ENCODE results near the gene NDUFA12.

NDUFA12 gene

GRCh38 chr12:94980577-94980976, 22.9 kb downstream of the NDUFA12 start:
- no peak for DNase-seq (ENCODE audit: low spot score)

DNA sequence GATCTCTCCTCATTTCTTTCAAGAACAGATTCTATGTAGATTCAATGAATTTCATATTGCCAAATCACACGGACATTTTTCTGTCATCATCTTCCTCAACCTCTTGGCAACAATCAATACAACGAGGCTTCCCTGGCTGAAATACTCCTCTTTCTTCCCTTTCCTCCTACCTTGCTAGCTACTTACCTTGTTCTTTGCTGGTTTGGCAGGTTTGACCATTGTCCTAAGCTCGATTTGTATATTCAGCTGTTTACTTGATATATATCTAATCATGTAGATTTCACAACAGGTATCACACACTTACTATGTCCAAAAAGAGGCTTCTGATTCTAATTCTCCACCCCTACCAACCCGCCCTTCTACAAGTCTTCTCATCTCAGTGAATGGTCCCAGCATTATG, 23.6 kb downstream of the NDUFA12 start:
- DNase-seq (ENCODE audit: low spot score): no peak

DNA sequence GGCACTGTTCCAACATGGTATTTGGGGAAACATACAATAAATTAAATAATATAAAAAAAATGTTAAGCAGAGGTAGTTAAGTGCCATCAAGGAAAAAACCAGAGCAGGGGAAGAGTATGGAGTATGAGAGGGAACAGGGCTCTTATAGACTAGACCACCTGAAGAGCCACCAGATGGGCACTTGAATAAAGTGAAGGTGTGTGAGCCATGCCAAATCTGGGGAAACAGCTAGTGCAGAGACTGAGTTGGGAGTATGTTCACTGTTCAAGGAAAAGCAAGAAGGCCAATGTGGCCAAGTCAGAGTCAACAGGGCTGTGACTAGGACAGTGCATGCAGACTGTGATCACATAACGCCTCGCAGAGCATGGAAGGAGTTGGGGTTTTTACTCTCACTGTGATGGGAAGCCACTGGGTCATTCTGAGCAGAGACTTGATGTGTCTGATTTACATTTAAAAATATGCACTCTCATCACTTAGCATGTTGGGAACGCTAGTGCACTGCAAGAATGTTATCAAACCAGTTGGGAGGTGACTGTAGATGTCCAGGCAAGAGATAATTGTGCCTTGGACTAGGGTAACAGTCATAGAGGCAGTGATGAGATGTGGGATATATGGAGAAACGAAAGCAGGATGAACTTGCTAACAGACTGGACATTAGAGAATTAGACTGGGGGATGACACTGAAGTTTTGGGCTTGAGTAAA, 25.6 kb downstream of the NDUFA12 start:
- DNase-seq (ENCODE audit: low spot score): no peak

DNA sequence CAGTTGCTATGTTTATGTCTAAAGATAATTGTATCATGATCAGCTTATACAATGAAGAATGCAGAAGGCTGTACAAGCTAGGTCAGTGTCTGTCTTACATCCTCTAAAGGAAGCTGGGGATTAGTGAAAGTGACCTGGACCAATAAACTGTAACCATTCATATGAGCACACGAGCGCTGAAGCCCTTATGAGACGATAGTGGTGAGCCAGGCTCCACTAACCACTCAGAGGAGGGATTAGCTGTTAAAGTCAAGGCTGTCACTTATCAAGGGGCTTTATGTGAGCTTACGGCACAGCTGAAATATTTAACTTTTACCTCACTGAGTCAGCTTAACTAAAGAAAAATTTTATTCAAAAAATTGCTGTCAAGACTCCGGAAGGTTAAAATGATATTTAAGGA, 30.3 kb downstream of the NDUFA12 start:
- no peak for DNase-seq (ENCODE audit: low spot score)

GRCh38 chr12:94972795-94973194, 30.7 kb downstream of the NDUFA12 start:
- no peak for DNase-seq (ENCODE audit: low spot score)

DNA sequence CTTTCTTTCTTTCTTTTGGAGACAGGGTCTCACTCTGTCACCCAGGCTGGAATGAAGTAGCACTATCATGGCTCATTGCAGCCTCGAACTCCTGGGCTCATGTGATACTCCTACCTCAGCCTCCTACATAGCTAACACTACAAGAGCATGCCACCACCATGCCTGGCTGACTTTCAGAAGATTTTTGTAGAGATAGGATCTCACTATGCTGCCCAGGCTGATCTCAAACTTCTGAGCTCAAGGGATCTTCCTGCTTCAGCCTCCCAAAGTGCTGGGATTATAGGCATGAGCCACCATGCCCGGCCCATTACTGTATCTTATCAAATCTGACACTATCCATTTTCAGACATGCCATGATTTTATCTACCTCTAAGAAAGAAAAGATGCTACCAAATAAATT, 31.6 kb downstream of the NDUFA12 start:
- no peak for DNase-seq (ENCODE audit: low spot score)

GRCh38 chr12:94970560-94970959, 32.9 kb downstream of the NDUFA12 start:
- no peak for DNase-seq (ENCODE audit: low spot score)

DNA sequence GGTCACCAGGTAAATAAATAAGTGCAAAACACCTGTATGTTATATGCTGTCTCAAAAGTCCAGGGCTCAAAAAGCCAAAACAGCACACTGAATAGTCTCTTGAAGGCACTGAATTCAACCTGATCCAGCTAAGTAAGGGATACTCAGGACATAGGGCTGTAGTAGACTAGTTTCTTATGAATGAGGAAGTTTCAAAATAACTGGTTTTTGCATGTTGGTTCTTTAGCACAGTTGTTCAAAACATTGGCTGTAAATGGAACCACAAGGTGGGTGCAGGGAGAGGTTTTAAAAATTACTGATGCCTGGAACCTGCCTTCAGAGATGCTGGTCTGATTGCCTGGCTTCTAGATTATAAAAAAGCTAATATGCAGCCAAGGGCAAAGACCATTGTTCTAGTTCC, 34.1 kb downstream of the NDUFA12 start:
- DNase-seq (ENCODE audit: low spot score): no peak

DNA sequence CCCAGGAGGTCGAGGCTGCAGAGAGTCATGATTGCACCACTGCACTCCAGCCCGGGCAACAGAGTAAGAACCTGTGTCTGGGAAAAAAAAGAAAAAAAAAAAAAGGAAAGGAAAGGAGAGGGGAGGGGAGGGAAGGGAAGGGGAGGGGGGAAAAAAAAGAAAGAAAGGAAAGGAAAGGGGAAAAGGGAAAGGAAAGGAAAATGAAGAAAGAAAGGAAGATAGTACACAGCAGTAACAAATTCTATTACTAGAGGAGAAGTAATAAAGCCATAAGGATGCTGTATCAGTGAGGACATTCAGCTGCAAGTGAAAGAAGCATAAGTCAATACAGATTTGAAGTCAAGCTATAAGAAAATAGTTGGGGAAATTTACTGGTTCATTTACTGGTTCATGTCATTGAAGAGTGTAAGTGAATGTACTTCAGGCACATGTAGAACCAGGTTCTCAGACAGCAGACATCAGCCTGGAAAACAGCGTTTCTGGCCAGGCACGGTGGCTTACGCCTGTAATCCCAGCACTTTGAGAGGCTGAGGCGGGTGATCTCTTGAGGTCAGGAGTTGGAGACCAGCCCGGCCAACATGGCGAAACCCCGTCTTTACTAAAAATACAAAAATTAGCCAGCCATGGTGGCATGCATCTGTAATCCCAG, 37.4 kb downstream of the NDUFA12 start:
- DNase-seq (ENCODE audit: low spot score): no peak

GRCh38 chr12:94963649-94964048, 39.8 kb downstream of the NDUFA12 start:
- DNase-seq (ENCODE audit: low spot score): no peak

GRCh38 chr12:94962670-94963069, 40.8 kb downstream of the NDUFA12 start:
- no peak for DNase-seq (ENCODE audit: low spot score)

DNA sequence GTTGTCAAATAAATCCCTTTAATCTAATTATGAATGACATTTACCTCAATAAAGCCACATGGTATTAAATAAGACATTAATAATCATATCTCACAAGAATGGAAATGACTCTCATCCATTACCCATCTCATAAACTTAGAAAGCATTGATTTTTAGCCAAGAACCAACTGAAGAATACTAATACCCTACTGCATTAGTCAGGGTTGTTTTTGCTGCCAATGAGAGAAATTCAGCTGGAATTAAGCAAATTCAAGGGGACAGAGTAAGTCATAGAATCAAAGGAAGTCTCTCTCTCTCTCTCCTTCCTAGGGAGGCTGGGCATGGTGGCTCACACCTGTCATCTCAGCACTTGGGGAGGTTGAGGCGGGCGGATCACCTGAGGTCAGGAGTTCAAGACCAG, 41.6 kb downstream of the NDUFA12 start:
- DNase-seq (ENCODE audit: low spot score): no peak

- no peak for DNase-seq (ENCODE audit: low spot score)
These were observed 42.2 kb downstream of the NDUFA12 start for GRCh38 chr12:94961256-94961824.

DNA sequence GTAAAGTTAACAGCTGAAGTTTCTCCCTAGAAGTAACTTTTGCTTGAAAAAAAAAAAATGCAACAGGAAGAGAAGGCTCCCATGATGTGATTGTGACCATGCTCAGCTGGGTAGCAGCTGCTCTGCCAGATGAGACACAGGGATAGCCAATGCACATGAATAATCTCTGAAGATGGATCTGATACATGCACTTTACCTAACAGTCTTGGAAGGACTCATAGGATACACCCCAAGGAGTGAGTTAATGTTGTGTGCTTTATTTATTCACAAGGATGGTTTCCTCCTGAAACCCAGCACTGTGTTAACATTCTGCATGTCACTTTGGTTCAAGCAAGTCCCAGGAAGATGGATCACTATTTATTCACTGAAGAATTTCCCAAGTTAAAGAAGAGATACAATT, 46.5 kb downstream of the NDUFA12 start:
- no peak for DNase-seq (ENCODE audit: low spot score)

GRCh38 chr12:94954948-94955592, 48.4 kb downstream of the NDUFA12 start:
- DNase-seq (ENCODE audit: low spot score): no peak

- no peak for DNase-seq (ENCODE audit: low spot score)
These were observed 49.3 kb downstream of the NDUFA12 start for GRCh38 chr12:94954029-94954685.

GRCh38 chr12:94952325-94952724, 51.2 kb downstream of the NDUFA12 start:
- DNase-seq (ENCODE audit: low spot score): no peak

DNA sequence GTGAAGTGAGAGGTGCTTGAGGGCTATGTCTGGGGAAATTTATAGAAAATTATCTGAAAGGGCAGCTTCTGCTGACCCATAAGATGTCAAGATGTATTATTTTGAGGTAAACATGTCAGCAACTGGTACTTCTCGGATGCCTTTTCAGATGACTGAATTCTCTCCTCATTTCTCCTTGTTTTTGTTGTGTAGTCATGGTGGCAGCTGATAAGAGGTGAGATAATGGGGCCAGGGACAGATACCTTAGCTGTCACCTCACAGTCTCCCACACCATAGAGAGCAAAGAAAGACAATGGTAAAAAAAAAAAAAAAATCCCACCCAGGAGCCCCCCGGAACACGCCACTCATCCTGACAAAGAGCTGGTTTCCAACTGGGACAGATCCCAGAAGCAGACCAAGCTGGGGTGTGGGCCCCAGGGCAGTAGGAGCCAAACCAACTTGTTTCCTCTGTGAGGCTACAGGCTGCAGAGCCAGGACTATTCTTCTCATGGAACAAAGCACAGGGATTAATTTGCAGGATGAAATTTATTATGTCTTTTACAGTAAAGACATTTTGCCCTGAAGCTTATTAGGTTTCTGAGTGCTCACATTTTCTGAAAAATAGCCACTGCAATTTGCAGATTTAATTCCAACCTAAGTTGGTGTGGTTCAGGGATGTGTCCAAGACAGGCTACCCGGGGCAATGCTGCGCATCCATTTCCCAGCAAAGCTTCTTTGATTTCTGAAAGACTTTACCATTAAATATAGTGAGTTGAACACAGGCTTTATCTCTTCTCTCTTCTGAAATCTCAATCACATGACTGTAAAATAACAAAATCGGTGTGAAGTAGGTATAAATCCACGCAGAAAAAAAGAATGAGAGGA, 52.2 kb downstream of the NDUFA12 start:
- DNase-seq (ENCODE audit: low spot score): no peak

DNA sequence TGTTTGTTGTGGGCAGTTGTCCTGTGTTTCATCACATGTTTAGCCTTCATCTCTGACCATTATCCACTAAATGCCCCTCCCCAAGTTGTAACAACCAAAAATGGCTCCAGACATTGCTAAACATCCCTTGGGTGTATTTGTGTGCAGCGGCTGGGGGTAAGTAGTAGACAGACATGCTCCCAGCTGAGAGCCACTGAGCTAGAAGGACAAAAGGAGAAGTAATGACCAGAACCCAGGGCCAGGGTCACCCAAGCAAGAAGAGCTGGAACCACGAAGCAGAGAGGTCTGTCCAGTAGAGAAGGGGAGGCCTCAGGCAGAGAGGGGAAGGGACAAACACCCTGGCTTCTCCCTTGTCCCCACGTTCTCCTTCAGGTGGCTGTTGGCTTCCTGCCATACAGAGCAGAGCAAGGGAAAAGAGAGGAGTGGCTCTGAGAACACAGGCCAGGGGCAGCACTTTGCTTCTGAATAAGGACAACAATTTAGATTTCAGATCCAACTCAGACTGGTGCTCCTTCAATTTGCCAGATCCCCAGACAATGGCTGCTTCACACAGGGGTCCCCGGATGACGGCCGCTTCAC, 55.2 kb downstream of the NDUFA12 start:
- DNase-seq (ENCODE audit: low spot score): no peak

GRCh38 chr12:94942663-94943062, 60.8 kb downstream of the NDUFA12 start:
- no peak for DNase-seq (ENCODE audit: low spot score)

- DNase-seq (ENCODE audit: low spot score): no peak
These were observed 62.0 kb downstream of the NDUFA12 start for GRCh38 chr12:94941440-94941862.
